ENCODE measurements around the gene PDYN.

The PDYN gene

GRCh38 chr20:1934721-1935573 lies 58.9 kb downstream of the PDYN start:
- Histone ChIP-seq H3K27me3 (ENCODE audit: insufficient read depth, low read length, poor library complexity) (peaks cover 27% of the 10 kb centered on the region), H3K4me3 (ENCODE audit: low read depth in 1 of 2, low read length in 2 of 2) (no peak overlapping the region), H4K20me1 (ENCODE audit: insufficient read depth, low read length) (peaks cover 9% of the 10 kb centered on the region), H3K9me3 (ENCODE audit: insufficient read depth, low read length, severe bottlenecking) (no peaks in the 10 kb centered on the region), H2AFZ (ENCODE audit: low read depth, low read length) (no peak overlapping the region), H3K4me2 (ENCODE audit: insufficient read depth, low read length) (no peak overlapping the region), H3K36me3 (ENCODE audit: insufficient read depth, low read length) (no peaks in the 10 kb centered on the region), H3K79me2 (ENCODE audit: insufficient read depth, low read length) (no peaks in the 10 kb centered on the region), H3K4me1 (ENCODE audit: insufficient read depth, low read length) (no peaks in the 10 kb centered on the region), H3K9ac (ENCODE audit: low read depth, low read length) (no peak overlapping the region), H3K27ac (ENCODE audit: low read length) (no peak overlapping the region)
- ATAC-seq (ENCODE audit: insufficient read depth, low read depth) (no peak), DNase-seq (no peak)
- TF ChIP-seq EZH2 (IDR thresholded peaks at IDR 0.05; ENCODE audit: borderline replicate concordance, low read depth, low read length, severe bottlenecking) = no peak
- TF ChIP-seq, protein P1, sequence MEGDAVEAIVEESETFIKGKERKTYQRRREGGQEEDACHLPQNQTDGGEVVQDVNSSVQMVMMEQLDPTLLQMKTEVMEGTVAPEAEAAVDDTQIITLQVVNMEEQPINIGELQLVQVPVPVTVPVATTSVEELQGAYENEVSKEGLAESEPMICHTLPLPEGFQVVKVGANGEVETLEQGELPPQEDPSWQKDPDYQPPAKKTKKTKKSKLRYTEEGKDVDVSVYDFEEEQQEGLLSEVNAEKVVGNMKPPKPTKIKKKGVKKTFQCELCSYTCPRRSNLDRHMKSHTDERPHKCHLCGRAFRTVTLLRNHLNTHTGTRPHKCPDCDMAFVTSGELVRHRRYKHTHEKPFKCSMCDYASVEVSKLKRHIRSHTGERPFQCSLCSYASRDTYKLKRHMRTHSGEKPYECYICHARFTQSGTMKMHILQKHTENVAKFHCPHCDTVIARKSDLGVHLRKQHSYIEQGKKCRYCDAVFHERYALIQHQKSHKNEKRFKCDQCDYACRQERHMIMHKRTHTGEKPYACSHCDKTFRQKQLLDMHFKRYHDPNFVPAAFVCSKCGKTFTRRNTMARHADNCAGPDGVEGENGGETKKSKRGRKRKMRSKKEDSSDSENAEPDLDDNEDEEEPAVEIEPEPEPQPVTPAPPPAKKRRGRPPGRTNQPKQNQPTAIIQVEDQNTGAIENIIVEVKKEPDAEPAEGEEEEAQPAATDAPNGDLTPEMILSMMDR (IDR thresholded peaks at IDR 0.05; ENCODE audit: borderline replicate concordance, extremely low read depth, low read length, poor library complexity, severe bottlenecking) = no peak

GRCh38 chr20:1934156-1934555 lies 59.7 kb downstream of the PDYN start:
- TF ChIP-seq, protein P1 (IDR thresholded peaks at IDR 0.05; ENCODE audit: borderline replicate concordance, extremely low read depth, low read length, poor library complexity, severe bottlenecking) = no peak
- TF ChIP-seq EZH2 (IDR thresholded peaks at IDR 0.05; ENCODE audit: borderline replicate concordance, low read depth, low read length, severe bottlenecking) = no peak
- H3K9ac ChIP-seq (ENCODE audit: low read depth, low read length) = no peak overlapping the region
- no peak overlapping the region for H2AFZ ChIP-seq (ENCODE audit: low read depth, low read length)
- H3K4me1 ChIP-seq (ENCODE audit: insufficient read depth, low read length) = no peaks in the 10 kb centered on the region
- no peaks in the 10 kb centered on the region for H3K79me2 ChIP-seq (ENCODE audit: insufficient read depth, low read length)
- no peak overlapping the region for H3K4me3 ChIP-seq (ENCODE audit: low read depth in 1 of 2, low read length in 2 of 2)
- H4K20me1 ChIP-seq (ENCODE audit: insufficient read depth, low read length) = peaks cover 10% of the 10 kb centered on the region
- no peak overlapping the region for H3K27ac ChIP-seq (ENCODE audit: low read length)
- H3K36me3 ChIP-seq (ENCODE audit: insufficient read depth, low read length) = no peaks in the 10 kb centered on the region
- no peak overlapping the region for H3K4me2 ChIP-seq (ENCODE audit: insufficient read depth, low read length)
- DNase-seq (no peak), ATAC-seq (ENCODE audit: insufficient read depth, low read depth) (no peak)
- peaks cover 22% of the 10 kb centered on the region for H3K27me3 ChIP-seq (ENCODE audit: insufficient read depth, low read length, poor library complexity)
- no peaks in the 10 kb centered on the region for H3K9me3 ChIP-seq (ENCODE audit: insufficient read depth, low read length, severe bottlenecking)

GRCh38 chr20:1933465-1933870 lies 60.4 kb downstream of the PDYN start:
- peaks cover 10% of the 10 kb centered on the region for H4K20me1 ChIP-seq (ENCODE audit: insufficient read depth, low read length)
- H2AFZ ChIP-seq (ENCODE audit: low read depth, low read length) = no peak overlapping the region
- H3K79me2 ChIP-seq (ENCODE audit: insufficient read depth, low read length) = no peaks in the 10 kb centered on the region
- no peaks in the 10 kb centered on the region for H3K36me3 ChIP-seq (ENCODE audit: insufficient read depth, low read length)
- H3K27me3 ChIP-seq (ENCODE audit: insufficient read depth, low read length, poor library complexity) = peaks cover 18% of the 10 kb centered on the region
- no peak overlapping the region for H3K27ac ChIP-seq (ENCODE audit: low read length)
- TF ChIP-seq, protein P1 (IDR thresholded peaks at IDR 0.05; ENCODE audit: borderline replicate concordance, extremely low read depth, low read length, poor library complexity, severe bottlenecking) = no peak
- no peak for TF ChIP-seq EZH2 (IDR thresholded peaks at IDR 0.05; ENCODE audit: borderline replicate concordance, low read depth, low read length, severe bottlenecking)
- DNase-seq = no peak
- no peaks in the 10 kb centered on the region for H3K9me3 ChIP-seq (ENCODE audit: insufficient read depth, low read length, severe bottlenecking)
- H3K4me1 ChIP-seq (ENCODE audit: insufficient read depth, low read length) = no peaks in the 10 kb centered on the region
- H3K9ac ChIP-seq (ENCODE audit: low read depth, low read length) = no peak overlapping the region
- ATAC-seq (ENCODE audit: insufficient read depth, low read depth) = no peak
- H3K4me3 ChIP-seq (ENCODE audit: low read depth in 1 of 2, low read length in 2 of 2) = no peak overlapping the region
- no peak overlapping the region for H3K4me2 ChIP-seq (ENCODE audit: insufficient read depth, low read length)
